GM21526 (cell line): Measurements from ENCODE around the gene ARFGAP1.

ENCODE experiments used
- ATAC-seq: cut with Tn5 transposase; IDR thresholded peaks from one replicate; pipeline ENCODE4 v1.9.1; 2021; ENCODE audit warnings: moderate library complexity; ENCODE audit not compliant: unreplicated experiment, low FRiP score

The ARFGAP1 gene

DNA sequence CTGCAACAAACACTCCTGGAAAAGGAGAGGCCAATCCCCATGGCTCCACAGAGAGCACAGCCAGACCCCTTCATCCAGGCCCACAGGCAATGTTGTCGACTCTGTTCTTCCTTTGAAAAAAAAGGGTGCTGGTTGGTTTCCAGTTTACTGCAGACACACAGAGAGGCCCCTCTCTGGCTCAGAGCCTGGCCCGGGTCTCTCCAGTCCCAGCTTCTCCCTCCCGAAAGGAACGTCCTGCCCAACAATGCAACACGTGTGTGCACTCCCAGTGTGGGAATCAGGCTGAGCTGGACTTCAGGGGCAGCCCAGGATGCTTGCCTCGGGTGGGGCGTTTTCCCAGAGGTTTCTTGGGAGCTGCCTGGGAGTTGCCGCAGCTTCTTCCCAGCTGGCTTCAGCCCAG, 13.8 kb upstream of the ARFGAP1 start:
- no peak for ATAC-seq

DNA sequence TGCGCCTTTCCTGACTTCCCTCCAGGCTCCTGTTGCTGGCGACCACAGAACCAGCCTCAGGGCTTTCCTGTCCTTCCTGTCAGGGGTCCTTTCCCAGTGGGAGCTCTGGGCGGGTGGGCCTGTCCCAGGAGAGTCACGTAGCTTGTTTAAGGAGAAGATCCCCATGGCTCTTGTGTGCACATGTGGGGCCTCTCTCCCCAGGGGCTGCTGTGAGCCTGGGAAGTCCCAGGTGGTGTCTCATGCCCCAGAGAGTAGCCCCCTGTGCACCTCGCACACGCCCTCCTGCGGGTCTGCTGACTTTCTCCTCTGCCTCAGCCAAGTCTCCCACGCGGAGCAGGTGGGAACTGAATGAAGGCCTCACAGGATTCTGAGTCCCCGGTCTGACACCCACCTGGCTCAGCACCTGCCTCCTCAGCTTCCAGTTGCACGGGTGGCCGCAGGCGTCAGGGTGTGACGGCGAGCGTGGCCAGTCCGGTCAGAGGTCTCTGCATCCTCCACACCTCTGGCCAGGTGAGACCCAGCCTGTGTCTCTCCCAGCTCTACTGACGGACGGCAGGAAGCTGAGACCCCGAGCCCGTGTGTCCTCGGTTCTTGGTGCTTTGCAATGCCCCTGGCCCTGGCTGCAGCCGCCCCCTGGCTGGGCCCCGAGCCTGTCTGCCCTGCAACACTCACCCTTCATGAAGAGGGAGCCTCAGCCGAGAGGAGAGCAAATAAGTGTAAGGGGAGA, 12.7 kb upstream of the ARFGAP1 start:
- ATAC-seq, result no peak

DNA sequence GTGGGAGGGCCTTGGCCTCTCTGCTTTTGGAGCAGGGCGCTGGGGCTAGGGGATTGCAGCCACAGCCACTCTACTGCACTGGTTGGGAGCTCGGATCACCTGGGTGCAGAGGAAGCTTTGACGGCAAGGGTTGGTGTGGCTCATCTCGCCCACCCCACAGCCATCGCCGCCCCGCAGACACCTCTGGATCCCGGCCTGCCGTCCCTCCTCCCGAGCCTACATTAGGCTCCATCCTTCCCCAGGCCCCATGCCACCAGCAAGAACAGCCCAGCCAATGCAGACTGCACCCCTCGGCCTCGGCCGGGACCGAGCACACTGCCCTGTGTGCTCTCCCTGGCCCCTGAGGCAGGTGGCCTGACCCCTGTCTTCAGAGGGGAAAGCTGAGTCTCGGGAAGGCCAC, 12.1 kb upstream of the ARFGAP1 start:
- no peak for ATAC-seq

DNA sequence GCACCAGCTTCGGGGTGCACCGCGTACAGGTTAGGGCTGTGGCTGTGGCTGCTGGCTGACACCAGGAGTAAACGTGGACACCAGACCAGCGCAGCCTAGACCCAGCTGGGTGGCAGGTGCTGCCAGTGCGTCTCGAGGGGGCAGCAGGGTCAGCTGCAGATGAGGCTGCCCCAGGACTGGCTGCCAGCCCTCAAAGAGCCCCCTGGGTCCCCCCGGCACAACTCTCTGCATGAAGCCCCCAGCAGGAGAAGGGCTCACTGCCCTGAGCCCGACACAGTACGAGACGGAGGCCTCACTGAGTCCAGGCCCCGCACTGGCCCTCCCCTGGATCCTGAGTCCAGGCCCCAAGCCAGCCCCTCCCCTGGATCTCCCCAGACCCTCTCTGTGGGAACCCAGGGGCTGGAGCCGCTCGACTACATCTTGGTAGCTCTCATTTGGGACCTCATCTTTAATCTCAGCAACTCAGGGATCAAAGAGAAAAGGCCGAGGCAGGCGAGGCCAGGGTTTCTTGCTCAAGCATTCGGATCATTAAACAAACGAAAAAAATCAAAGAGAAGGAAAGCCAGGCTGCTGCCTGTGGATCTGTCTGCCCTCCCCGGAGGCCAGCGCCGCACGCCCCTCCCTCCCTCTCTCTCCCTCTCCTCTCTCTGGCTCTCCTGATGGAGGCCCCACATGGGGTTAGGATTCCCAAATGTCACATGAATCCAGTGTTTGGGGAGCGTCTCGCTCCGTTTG, 11.4 kb upstream of the ARFGAP1 start:
- no peak for ATAC-seq

DNA sequence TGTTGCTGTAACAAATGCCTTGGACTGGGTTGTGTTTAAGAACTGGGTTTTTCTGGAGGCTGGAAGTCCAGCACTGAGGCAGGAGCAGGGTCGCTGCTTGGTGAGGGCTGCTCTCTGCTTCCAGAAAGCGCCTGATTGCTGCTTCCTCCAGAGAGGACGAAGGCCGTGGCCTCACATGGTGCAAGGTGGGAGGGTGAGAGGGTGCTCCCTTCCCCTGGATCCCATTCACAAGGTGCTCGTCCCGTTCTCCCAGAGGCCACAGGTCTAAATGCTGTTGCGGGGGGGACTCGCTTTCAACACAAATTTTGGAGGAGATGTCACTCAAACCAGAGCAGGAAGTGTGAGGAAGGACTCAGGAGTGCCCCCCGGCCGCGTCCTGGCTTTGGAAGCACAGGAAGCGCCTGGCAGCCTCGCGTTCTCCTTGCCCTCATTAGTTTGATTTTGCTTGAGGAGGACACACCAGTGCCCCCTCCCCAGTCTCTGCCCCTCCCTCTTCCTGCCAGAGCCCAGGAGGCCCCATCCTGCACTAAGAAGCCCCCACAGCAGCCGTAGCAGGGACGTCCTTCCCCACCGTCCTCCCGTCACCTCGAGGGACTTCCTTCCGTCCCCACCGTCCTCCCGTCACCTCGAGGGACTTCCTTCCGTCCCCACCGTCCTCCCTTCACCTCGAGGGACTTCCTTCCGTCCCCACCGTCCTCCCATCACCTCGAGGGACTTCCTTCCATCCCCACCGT, 10.7 kb upstream of the ARFGAP1 start:
- ATAC-seq, result no peak

DNA sequence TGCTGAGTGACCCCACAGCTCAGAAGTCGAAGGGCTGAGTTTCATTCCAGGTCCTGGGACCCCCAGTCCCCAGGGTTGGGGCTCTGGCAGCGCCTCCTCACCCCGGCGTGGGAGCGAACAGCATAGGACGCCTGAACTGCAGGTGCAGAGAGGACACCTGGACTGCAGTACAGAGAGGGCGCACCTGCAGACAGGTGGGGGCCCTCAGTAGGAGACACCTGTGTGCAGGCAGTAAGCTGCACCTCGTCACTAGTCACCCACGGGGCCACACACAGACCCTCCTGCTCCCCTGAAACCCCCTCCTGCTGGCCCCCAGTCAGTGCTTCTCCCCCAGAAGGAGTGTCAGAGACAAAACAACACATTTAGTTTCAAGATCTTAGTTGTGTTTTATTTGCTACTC, 9.8 kb upstream of the ARFGAP1 start:
- ATAC-seq, result no peak

DNA sequence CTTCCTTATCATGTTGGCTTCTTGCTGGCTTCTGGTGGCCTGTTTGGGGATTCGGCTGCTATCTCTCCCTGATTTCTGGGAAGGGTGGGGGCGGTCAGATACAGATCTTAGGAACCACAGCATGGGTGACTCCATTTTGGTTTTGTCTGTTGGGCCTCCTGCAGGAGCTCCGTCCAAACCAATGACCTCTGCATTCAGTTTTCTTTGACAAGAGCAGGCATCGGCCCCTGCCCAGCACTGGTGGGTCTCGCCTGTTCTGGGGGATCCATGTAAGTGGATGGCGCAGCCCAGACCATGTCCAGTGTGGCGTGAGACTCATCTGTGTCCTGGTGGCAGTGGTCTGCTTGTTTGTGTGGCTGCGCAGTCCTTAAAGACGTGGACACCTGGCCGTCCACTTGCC, 8.6 kb upstream of the ARFGAP1 start:
- no peak for ATAC-seq

DNA sequence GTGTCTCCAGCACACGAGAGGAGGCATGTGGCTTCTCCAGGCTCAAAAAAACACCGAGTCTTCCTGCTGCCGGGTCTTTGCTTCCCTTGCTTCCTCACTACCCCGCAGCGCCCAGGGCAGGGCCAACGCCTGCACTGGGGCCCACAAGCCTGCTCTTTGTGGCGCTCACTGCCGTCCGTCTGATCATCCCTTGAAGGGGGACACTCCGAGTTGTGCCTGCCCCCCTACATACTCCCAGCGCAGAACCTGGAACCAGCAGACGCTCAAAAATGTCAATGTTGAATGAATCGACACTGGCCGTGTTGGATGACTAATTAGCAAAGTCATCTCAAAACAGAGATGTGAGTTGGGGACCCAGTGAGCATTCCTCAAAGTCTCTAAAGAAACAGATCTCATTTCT, 8.1 kb upstream of the ARFGAP1 start:
- no peak for ATAC-seq

DNA sequence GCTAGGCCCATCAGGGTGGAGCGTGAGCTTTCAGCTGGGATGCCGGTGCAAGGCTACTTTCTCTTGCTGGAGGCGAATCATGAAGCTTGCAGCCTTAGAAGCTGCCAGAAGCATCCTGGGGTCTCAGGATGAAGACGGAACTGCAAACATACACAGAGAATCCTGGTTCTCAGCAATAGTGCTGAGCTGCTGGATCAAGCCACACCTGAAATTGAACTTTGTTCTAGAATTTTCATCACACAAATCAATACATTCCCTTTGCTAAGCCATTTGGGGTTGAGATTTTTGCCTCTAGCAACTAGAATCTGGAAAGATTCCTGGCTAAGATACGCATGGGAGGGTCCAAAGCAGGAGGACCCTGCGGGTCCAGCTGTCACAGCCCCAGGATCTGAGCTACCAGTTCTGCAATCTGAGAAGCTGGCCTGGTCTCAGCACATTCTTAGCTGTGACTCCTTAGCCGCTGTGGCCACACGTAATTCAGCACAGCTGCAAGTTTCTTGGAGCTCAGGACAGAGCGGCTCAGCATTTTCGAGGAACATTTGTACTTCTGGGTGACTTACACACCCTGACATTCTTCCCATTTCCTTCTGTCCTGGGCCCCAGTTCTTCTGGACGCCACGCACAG, 6.6 kb upstream of the ARFGAP1 start:
- no peak for ATAC-seq

DNA sequence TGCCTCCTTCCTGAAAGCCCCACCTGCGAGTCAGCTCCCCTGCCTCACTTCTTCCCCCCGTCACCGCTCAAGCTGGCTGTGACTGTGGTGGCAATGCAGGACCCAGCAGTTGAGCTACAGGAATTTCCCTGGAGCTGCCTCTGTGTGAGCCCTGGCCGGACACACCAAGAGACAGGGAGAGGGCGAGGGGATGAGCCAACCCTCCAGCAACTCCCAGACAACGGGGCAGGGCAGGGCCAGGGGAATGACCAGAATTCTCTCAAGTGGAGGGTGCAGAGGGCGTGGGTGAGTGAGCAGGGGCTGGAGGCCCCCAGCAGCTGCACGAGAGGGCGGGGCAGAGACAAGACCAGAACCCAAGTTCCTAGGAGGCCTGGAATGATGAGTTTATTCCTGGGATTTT, 4.9 kb upstream of the ARFGAP1 start:
- no peak for ATAC-seq

DNA sequence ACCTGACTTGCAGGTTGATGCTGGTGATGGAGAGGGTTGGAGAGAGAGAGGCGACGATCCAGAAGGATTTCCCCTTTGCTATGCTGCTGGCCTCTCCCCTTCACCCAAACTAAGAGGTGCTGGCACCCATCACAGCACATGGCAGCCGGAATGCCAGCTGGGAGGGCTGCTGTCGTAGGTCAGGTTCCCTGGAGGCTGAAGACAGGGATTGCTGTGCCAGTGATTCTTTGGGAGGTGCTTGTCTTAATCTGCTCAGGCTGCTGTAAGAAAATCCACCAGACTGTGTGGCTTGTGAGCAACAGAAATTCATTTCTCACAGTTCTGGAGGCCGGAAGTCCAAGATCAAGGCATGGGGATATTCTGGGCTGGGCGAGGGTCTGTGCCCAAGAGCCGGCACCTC, 4.4 kb upstream of the ARFGAP1 start:
- no peak for ATAC-seq

DNA sequence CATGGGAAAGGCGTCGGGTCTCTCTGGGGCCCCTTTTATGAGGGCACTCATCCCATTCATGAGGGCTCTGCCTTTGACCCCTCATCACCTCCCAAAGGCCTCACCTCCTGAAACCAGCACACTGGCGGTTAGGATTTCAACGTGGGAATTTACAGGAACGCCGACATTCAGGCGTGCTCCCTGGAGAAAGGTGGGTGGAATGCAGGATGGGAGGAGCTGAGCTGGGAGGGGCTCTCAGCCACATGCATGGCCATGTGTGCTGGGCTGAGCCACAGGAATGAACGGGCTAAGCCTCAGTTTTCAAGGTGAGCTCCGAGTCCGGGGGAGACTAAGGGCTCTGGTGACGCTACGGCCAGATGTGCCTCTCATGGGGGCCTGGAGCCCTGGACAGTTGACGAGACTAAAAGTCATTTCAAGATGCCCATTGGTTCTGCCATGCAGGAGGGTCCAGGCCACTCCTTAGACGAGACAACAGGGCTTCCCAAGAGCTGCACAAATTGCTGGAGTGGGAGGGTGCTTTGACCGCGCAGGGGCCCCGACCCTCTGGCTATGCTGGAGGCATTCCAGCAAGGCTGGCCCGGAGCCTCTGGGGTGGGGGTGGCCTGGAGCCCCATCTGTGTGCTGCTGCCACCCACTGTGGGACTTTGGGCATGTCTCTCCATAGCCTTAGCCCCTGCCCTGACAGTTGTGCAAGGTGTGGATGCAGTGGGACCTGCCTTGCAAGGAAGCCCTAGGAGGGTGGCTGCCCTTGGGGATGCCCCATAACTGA, 3.8 kb upstream of the ARFGAP1 start:
- ATAC-seq, result no peak

DNA sequence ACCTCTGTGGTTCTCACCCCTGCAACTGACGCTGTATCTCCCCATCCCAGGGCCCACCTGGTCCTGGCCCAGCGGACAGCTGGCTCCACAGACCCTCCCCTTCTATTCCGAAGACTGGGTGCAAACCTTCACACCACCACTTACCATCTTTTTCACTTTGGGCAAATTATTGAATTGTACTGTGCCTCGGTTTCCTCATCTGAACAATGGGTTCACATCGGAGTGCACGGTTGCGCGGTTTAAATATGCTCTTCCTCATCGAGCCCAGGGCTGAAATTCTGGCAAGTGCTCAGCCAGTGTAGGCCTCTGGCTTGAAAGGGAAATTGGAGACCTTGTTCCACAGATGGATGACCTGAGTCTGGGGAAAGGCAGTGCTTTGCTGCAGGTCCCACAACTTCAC, 2.9 kb upstream of the ARFGAP1 start:
- no peak for ATAC-seq

DNA sequence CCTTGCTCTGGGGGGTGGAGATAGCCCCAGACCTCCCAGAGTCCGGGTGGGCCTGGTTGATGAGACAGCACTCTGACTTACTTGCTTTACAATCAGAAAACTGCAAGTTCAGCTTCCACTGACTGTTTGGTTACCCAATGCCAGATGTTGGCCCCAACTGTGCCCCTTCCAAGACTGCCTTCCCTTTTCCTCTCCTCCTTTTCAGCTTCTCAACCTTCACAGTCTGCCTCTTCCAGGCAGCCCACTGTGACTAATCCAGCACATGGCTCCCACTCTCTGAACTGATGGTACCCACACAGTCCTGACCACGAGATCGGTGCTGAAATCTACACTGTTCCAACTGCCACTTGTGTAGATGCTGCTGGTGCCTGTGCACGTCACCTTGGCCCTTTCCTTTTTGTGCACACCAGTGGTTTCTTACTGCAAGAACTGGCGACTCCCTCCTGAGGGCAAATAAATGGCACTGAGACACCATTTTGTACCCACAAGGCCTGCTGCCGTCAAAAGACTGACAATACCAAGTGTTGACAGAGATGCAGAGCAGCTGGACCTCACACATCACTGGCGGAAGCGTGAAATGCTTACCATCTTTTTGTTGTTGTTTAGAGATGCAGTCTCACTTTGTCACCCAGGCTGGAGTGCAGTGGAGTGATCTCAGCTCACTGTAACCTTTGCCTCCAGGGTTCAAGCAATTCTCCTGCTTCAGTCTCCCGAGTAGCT, 1.8 kb upstream of the ARFGAP1 start:
- no peak for ATAC-seq

DNA sequence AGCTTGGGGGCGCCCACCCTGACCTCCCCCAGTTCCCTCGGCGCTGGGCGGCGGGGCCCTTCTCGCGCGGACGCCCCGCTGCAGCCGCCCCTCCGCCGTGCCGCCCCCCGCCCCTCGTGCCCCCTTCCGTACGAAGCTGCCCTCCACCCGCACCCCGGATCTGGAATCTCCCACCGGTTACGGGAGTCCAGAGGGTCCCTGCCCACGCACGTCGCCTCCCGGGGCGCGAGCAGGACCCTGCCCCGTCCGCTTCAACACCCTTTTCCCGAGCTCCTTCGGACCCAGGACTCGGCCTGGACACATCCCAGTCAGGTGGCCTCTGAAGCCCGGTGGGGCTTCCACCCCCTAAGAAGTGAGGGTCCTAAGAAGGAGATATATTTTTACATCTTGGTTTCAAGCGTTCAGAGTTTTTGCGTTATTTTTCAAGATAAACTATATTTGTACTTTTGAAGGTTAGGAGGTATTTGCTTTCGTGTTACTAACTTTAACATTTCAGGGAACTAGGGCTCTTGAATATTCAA, 506 bp downstream of the ARFGAP1 start:
- ATAC-seq, result no peak

DNA sequence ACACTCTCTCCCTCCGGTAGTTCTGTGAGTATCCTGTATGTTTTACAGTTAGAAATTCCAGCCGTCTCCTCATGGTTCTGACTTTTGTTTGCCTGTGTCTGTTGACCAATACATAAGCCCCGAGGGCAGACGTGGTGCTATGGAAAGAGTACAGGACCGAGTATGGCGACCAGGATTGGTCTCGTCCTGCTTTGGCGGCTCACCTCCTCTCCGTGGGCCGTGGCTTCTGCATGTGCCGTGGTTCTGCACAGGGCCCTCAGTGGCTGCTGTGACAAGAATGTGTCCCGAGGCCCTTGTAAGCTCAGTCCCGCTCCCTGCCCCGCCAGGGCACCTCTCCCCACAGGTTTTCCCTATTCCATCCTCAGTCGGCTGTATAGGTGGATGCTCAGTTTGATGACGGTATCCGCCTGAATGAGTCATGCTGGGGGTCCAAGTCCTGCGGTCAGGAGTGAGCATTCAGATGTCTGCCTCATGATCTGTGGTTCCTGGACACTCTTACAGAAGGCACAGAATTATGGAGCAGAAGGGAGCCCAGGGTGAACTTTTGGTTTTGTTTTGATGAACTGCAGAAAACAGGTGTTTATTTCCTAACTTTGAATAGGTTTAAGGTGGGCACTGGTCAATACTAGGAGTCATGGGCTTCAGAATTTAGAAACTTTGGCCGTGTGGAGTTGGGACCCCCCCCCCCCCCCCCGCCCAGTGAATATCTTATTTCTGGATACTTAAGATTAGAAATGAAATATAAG, 1.2 kb downstream of the ARFGAP1 start:
- no peak for ATAC-seq

DNA sequence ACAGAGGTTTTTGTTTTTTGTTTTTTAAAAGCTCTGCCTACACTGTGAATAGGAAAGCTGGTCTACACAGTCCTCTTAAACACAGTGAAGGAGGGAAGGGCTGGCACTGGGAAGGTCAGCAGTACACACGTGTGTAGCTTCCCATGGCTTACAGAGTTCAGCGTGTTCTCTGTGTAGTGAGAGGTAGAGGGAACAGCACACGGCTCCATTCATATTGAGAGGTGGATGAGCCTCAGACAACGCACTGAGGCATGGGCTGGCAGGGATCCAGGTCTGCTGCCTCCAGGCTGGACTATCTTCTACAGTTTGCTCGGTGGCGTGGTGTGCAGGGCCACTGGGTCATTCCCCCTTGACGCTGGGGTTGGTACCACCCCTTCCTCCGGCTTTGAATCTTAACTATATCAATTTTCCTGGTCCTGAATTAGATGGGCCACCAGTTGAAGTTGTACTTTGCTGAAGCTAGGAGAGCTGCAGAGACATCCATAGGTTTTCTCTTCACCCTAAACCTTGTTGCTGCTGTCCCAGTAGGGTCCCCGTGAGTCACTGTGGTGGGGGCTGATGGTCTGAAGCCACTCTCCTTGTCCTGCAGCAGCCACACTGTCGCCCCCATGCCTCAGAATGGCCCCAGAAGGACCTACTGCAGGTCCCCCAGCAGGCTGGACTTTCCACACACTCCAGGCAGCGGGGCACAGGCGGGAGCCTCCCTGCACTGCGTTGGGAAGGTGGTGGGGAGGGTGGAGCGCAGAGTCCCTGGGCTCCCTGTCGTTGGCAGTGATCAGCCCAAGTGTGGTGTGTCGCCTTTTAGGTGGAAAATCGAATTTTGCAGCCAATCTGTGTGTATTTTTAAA, 2.0 kb downstream of the ARFGAP1 start:
- ATAC-seq, result no peak

DNA sequence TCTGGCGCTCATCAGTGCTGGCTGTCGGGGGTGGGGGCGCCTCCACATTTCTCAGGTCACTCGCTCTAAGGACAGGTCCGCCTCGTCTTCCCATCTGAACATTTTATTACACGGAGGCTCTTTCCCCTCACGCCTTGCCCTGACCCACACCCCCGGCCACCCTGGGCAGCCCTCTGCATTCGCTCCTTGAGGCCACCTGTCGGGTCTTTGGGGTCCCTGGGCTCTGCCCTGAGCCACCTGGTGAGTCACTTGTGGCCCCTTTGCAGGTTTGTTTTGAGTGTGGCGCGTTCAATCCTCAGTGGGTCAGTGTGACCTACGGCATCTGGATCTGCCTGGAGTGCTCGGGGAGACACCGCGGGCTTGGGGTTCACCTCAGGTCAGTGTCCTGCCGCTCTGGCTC, 3.2 kb downstream of the ARFGAP1 start:
- no peak for ATAC-seq
